GM21786 (cell line): Measurements from ENCODE around the gene FCHO1.
A peak's percentile ranks its signal among the peaks of the same experiment; 100 is the strongest.
"Not testable (repeated sequence)": the region's sequence is repeated elsewhere in the genome, so short reads cannot be mapped to it uniquely, and the experiment has no call there.

Source experiments
- ATAC-seq: cut with Tn5 transposase; IDR thresholded peaks from one replicate; pipeline ENCODE4 v1.9.1; 2021; ENCODE audit not compliant: unreplicated experiment

The FCHO1 gene

GRCh38 chr19:17761148-17761547, 9.9 kb downstream of the FCHO1 start:
- no peak for ATAC-seq

- no peak for ATAC-seq
Observed at GRCh38 chr19:17762505-17763229, 11.4 kb downstream of the FCHO1 start.

- ATAC-seq = no peak
Observed at GRCh38 chr19:17764348-17764747, 13.1 kb downstream of the FCHO1 start.

DNA sequence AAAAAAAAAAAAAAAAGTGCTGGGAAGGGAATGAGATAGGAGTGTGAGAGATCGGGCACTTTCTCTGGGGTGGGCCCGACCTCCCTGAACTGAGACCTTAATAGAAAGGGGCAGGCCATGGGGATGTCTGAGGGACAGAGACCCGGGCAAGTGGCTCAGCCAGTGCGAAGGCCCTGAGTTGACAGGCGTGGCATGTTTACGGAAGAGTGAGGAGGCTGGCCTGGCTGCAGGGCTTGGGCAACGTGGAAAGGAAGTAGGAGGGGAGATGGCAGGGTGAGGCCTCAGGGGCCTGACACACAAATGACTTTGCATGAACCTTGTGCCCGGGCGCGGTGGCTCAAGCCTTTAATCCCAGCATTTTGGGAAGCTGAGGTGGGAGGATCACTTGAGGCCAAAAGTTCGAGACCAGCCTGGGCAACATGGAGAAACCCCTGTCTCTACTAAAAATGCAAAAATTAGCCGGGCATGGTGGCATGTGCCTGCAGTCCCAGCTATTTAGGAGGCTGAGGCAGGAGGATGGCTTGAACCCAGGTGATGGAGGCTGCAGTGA, 13.9 kb downstream of the FCHO1 start:
- no peak for ATAC-seq

- no peak for ATAC-seq
Observed at GRCh38 chr19:17766543-17767131, 15.4 kb downstream of the FCHO1 start.

- no peak for ATAC-seq
Observed at GRCh38 chr19:17767559-17767958, 16.3 kb downstream of the FCHO1 start.

DNA sequence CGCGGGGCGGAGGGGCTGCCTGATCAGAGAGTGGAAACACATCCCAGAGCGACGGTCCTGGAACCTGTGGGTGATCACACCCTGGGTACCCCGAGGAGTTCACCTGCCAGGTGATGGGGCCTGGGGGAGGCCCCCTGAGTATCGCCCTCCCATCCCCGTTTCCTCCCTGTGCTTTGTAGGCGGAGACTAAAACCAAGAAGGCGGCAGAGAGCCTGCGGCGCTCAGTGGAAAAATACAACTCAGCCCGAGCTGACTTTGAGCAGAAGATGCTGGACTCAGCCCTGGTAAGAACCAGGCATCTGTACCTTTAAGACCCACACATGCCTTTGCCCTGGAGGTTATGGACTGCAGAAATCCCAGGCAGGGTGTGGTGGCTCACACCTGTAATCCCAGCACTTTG, 19.3 kb downstream of the FCHO1 start:
- no peak for ATAC-seq

GRCh38 chr19:17772172-17772571, 20.9 kb downstream of the FCHO1 start:
- ATAC-seq = no peak

DNA sequence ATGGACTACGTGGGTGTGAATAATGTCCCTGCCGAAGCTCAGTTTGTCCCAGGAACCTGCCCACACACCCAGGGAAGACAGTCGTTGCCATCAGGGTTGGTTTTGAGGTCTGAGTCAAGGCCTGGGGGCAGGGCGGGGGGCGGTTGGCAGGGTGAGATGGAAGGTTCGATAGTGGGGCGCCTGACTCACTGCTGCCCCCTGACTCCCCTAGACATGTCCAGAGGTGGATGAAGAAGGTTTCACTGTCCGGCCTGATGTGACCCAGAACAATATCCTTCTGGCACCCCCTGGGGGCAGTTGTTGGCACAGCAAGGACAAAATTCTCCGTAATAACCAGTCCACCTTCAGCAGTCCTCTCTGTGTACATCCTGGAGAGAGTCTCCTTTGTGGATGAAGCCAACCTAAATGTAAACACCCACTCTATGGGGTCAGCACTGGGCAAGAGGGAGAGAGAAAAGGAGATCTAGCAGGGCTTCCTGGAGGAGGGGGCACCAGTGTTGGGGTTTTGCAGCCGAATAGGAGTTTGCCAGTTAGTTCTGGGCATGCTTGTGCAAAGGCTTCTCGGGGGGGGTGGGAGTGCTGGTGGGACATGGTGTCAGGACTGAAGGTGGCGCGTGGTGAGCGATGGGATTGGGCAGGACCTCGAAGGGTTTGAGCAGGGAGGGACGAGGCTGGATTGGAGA, 24.1 kb downstream of the FCHO1 start:
- ATAC-seq = no peak

- peak; percentile 69 for ATAC-seq
Observed at GRCh38 chr19:17775991-17776803, 24.9 kb downstream of the FCHO1 start.

GRCh38 chr19:17777840-17778239, 26.6 kb downstream of the FCHO1 start:
- not testable (repeated sequence) for ATAC-seq

DNA sequence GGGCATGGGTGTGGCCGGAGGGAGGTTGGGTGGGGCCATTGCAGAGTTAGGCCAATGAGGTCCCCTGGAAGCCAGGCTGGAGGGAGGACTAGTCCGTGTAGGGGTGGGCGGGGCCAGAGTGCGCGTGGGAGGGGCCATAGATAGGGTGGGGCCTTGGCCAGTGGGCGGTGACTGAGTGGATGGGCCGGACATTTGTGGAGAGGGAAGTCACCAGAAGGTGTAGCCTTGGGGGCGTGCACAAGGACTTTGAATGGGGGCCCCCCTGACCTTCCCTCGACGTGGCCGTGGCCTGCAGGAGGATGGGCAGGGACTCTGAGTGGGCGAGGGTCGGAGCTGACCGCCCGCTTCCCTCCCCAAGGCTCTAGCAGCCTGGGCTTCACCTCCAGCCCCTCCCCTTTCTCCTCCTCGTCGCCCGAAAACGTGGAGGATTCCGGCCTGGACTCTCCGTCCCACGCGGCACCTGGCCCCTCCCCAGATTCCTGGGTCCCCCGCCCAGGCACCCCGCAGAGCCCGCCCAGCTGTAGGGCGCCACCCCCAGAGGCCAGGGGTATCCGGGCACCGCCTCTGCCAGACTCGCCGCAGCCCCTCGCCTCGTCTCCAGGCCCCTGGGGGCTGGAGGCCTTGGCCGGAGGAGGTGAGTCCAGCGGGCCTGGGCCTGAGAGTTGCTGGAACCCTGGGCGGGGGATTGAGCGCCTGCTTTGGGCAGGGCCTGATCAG, 27.1 kb downstream of the FCHO1 start:
- ATAC-seq = no peak

DNA sequence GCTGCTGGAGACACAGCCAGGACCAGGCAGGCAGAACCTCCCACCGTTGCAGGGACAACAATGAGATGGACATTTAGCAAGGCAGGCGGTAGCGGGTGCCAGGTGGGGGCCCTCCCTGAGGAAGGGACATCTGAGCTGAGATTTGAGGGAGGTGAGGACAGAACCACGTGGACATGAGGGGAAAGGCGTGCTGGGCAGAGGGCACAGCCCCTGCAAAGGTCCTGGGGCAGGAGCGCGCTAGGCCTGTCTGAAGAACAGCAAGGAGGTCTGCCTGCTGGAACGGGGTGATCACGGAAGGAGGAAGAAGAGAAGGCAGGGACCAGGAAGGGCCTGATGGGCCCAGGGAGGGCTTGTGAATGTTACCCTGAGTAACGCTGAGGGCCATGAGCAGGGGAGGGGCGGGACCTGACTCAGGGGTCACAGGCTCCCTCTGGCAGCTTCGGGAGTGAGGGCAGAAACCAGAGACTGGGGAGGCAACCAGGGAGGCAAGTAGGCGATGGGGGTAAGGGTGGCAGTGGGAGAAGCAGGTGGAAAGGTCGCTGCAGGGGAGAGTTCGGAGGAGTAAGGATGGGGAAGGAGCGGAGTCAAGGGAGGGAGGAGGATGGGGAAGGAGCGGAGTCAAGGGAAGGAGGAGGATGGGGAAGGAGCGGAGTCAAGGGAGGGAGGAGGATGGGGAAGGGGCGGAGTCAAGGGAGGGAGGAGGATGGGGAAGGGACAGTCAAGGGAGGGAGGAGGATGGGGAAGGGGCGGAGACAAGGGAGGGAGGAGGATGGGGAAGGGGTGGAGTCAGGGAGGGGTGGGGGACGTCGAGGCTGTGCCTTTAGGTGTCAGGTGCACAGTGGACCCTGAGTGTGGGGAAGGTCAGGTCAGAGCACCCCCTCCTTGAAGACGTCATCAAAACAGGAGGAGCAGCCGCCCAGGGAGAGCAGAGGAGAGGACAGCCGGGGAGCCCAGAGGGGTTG, 28.0 kb downstream of the FCHO1 start:
- ATAC-seq = no peak

DNA sequence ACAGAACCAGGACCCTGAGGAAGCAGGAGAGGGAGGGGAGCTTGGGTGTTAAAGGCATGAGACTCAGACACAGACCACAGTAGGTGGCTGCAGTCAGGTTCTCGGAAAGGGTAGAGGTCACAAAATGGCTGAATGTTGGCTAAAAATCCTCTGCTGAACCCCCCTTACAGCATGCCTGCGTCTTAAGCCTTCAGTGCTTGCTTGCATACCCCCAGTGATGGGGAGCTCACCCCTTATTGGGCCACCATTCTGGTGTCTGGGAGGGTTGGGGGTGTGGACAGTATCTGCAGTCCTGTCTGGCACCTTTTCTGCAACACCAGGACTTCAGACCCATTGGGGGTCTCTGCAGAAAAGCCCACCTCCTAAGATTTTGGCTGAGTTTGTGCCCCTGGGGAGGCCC, 29.5 kb downstream of the FCHO1 start:
- no peak for ATAC-seq

DNA sequence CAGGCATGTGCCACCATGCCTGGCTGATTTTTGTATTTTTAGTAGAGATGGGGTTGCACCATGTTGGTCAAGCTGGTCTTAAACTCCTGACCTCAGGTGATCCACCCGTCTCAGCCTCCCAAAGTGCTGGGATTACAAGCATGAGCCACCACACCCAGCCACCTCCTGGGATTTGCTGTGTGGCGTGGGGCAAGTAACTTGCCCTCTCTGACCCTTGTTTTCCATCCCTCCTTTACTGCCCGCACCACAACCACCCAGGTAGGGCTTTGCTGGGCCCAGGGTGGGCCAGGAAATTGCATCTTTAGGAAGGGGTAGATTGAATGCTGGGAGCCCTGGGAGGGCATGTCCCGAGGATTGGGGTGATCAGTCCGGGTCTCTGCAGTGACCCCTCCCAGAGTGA, 32.4 kb downstream of the FCHO1 start:
- ATAC-seq = not testable (repeated sequence)

DNA sequence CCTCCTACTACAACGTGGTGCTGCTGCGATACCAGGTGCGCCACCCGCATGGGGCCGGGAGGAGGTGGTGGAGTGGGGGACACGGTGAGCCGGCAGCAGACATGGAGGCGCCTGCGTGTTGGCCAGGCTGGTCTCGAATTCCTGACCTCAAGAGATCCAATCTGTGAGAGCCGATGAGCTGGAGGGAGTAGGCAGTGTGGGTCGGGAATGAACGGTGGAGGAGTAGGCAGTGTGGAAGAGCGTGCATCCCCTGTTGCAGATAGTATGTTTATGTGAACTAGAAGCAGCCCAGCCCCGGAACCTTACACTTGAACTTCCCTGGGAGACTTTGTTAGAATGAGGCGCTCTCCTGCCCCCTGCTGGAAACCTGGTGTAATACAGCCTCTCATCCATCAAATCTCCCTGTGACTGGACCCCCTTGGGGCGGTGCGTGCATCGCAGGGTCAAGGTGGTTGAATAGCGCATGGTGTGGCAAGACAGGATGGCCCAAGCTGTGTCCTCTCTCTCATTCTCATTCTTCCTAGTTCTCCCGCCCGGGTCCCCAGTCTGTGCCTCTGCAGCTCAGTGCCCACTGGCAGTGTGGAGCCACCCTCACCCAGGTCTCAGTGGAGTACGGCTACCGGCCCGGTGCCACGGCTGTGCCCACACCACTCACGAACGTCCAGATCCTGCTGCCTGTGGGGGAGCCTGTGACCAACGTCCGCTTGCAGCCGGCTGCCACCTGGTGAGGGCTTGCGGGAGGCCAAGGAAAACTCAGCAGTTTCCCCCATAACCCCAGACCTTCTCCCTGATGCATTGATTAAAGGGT, 33.1 kb downstream of the FCHO1 start:
- no peak for ATAC-seq

- no peak for ATAC-seq
Observed at GRCh38 chr19:17787274-17787913, 36.1 kb downstream of the FCHO1 start.

DNA sequence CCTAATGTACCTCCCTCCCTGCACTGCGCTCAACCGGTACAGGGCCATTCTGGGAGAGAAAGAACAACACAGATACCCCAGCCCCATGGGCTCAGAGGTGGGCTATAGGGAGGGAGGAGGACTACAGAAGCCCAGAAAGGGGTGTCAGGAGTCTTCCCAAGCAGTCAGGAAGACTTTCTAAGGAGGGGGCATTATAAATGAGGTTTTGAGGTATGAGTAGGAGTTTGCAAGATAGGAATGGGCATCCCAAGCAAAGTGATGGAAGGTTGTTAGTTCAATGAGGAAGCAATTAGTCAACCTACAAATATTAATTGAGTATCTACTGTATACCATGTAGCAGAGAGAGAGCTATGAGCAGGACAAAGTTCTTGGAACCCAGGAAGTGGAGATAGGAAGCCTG, 37.4 kb downstream of the FCHO1 start:
- ATAC-seq = no peak
